ENCODE measurements around the gene SLC1A3. TPM values are rescaled to one million over a fixed set of nuclear protein-coding genes. Genes with fewer than 3 reads are reported as not detected.

SLC1A3 gene
- total RNA-seq, 1 donor from 2014 or later = 0.25 TPM

- TF ChIP-seq, protein P1, sequence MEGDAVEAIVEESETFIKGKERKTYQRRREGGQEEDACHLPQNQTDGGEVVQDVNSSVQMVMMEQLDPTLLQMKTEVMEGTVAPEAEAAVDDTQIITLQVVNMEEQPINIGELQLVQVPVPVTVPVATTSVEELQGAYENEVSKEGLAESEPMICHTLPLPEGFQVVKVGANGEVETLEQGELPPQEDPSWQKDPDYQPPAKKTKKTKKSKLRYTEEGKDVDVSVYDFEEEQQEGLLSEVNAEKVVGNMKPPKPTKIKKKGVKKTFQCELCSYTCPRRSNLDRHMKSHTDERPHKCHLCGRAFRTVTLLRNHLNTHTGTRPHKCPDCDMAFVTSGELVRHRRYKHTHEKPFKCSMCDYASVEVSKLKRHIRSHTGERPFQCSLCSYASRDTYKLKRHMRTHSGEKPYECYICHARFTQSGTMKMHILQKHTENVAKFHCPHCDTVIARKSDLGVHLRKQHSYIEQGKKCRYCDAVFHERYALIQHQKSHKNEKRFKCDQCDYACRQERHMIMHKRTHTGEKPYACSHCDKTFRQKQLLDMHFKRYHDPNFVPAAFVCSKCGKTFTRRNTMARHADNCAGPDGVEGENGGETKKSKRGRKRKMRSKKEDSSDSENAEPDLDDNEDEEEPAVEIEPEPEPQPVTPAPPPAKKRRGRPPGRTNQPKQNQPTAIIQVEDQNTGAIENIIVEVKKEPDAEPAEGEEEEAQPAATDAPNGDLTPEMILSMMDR (IDR thresholded peaks at IDR 0.05; ENCODE audit: insufficient read depth, low read length, poor library complexity, severe bottlenecking) = no peak
- H3K4me3 ChIP-seq (ENCODE audit: low read depth, low read length) = no peak overlapping the region
- no peaks in the 10 kb centered on the region for H3K36me3 ChIP-seq (ENCODE audit: control insufficient read depth, insufficient read depth, low read length)
- no peaks in the 10 kb centered on the region for H3K27me3 ChIP-seq (ENCODE audit: control insufficient read depth, insufficient read depth, low read length)
- DNase-seq (ENCODE audit: low read depth) = no peak
These were observed 4.2 kb downstream of the SLC1A3 start for GRCh38 chr5:36610621-36611020.

- TF ChIP-seq, protein P1 (IDR thresholded peaks at IDR 0.05; ENCODE audit: insufficient read depth, low read length, poor library complexity, severe bottlenecking) = no peak
- Histone ChIP-seq H3K36me3 (ENCODE audit: control insufficient read depth, insufficient read depth, low read length) (no peaks in the 10 kb centered on the region), H3K27me3 (ENCODE audit: control insufficient read depth, insufficient read depth, low read length) (no peaks in the 10 kb centered on the region), H3K4me3 (ENCODE audit: low read depth, low read length) (no peak overlapping the region)
- no peak for DNase-seq (ENCODE audit: low read depth)
These were observed 5.3 kb downstream of the SLC1A3 start for GRCh38 chr5:36611520-36612274.

GRCh38 chr5:36613241-36613640 is 6.8 kb downstream of the SLC1A3 start:
- Histone ChIP-seq H3K36me3 (ENCODE audit: control insufficient read depth, insufficient read depth, low read length) (no peaks in the 10 kb centered on the region), H3K27me3 (ENCODE audit: control insufficient read depth, insufficient read depth, low read length) (no peaks in the 10 kb centered on the region), H3K4me3 (ENCODE audit: low read depth, low read length) (no peak overlapping the region)
- DNase-seq (ENCODE audit: low read depth) = no peak
- TF ChIP-seq, protein P1 (IDR thresholded peaks at IDR 0.05; ENCODE audit: insufficient read depth, low read length, poor library complexity, severe bottlenecking) = no peak

DNA sequence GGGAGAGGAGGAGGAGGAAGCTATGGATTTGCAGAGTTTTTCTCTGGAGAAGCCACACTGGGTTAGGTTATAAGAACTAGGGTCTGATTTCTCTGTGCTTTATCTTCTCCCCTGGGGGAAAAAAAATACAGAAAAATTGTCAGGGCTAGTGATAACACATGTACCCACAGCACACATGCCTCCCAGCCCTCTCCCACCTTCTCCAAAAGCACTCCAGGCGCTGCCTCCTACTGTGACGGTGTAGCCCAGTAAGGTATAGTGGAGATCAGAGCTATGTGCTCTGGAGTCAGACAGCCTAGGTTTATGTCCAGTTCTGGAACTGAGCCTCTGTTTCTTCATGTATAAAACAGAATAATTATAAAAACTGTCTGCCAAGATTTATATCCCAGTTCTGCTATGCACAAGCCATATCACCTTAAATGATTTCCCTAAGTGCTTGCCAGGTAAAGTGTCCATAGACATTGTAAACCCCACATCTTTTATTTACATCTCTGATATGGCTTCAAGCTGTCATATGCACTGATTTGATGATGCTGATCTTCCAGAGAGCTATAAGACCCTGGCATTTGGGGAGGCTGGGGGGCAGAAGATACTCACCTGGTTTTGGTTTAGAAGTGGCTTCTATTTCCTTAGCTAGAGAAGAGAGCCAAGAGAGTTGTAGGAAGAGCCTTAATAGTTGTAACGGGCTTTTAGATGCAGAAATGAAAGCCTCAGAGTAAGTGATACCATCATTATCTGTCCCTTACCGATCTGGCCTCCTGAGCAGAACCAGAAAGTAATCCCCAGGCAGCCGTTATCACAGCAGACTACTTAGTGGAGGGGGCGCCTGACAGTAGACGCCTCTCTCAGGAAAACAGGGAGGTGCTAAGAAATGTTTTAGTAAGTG is 7.6 kb downstream of the SLC1A3 start:
- TF ChIP-seq, protein P1 (IDR thresholded peaks at IDR 0.05; ENCODE audit: insufficient read depth, low read length, poor library complexity, severe bottlenecking) = no peak
- H3K36me3 ChIP-seq (ENCODE audit: control insufficient read depth, insufficient read depth, low read length) = no peaks in the 10 kb centered on the region
- DNase-seq (ENCODE audit: low read depth) = no peak
- H3K4me3 ChIP-seq (ENCODE audit: low read depth, low read length) = no peak overlapping the region
- no peaks in the 10 kb centered on the region for H3K27me3 ChIP-seq (ENCODE audit: control insufficient read depth, insufficient read depth, low read length)

DNA sequence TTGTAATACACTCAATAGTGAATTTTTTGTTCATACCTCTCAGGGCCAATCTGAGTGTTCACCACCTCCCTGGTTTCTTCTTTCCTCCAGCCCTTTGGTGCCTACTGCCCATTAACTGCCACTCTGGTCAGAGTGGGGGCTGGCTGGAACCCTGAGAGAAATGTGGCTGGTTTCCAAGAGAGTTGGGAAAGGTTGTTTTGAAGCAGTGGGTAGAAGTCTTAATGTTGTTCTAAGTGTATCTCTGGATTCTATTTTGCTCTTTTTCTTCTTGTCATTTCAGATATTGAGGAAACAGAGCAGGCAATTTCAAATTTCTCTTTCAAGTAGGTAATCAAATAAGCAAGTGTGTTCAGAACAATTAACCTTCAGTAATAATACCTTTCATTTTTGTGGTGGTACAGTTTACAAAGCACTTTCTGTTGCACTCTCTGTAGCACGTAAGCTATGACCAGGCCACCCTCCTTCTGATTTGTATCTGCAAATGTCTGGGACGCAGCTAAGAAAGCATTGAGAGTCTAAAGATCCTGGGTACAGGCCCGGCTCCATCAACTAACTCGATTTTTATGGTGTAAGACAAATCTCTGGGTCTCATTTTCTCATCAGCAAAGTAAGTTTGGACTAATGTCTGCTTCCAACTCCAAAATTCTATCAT is 8.4 kb downstream of the SLC1A3 start:
- no peak for DNase-seq (ENCODE audit: low read depth)
- Histone ChIP-seq H3K36me3 (ENCODE audit: control insufficient read depth, insufficient read depth, low read length) (no peaks in the 10 kb centered on the region), H3K4me3 (ENCODE audit: low read depth, low read length) (no peak overlapping the region), H3K27me3 (ENCODE audit: control insufficient read depth, insufficient read depth, low read length) (no peaks in the 10 kb centered on the region)
- TF ChIP-seq, protein P1 (IDR thresholded peaks at IDR 0.05; ENCODE audit: insufficient read depth, low read length, poor library complexity, severe bottlenecking) = no peak

All from kidney epithelial cell (primary cell).